ENCODE results near the gene FKBP5.

- TF ChIP-seq, protein P1, sequence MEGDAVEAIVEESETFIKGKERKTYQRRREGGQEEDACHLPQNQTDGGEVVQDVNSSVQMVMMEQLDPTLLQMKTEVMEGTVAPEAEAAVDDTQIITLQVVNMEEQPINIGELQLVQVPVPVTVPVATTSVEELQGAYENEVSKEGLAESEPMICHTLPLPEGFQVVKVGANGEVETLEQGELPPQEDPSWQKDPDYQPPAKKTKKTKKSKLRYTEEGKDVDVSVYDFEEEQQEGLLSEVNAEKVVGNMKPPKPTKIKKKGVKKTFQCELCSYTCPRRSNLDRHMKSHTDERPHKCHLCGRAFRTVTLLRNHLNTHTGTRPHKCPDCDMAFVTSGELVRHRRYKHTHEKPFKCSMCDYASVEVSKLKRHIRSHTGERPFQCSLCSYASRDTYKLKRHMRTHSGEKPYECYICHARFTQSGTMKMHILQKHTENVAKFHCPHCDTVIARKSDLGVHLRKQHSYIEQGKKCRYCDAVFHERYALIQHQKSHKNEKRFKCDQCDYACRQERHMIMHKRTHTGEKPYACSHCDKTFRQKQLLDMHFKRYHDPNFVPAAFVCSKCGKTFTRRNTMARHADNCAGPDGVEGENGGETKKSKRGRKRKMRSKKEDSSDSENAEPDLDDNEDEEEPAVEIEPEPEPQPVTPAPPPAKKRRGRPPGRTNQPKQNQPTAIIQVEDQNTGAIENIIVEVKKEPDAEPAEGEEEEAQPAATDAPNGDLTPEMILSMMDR (IDR thresholded peaks at IDR 0.05): no peak
- TF ChIP-seq POLR2A (IDR thresholded peaks at IDR 0.05): no peak
- no peak for TF ChIP-seq POLR2AphosphoS5 (IDR thresholded peaks at IDR 0.05; ENCODE audit: insufficient read depth in 1 of 2, low read depth in 1 of 2)
Measured at GRCh38 chr6:35690484-35690883, 1.8 kb upstream of the FKBP5 start.
